WTC11 (cell line): Measurements from ENCODE around the gene AANAT. TPM values are rescaled to one million over a fixed set of nuclear protein-coding genes. Genes with fewer than 3 reads are reported as not detected.

Source experiments
- ATAC-seq: fragments of 200-7000 bp; cut with Tn5 transposase; 2 replicates; pipeline ENCODE4 v1.10.0; 2021; ENCODE audit warnings: mild to moderate bottlenecking, moderate library complexity
- CTCF ChIA-PET: fragments of 300-600 bp; sonication (Branson Sonifier 250); formaldehyde crosslinking; loops from one replicate; lab custom pipeline; 2021; ENCODE audit warnings: antibody characterized with exemption; lab: Charles Lee
- POLR2A ChIA-PET: fragments of 350-600 bp; sonication (Branson Sonifier 250); formaldehyde crosslinking; loops from one replicate; lab custom pipeline; 2021; ENCODE audit warnings: antibody characterized with exemption; lab: Charles Lee
- DNase-seq: peaks from one replicate; pipeline ENCODE4 v3.0.0; 2021; ENCODE audit warnings: low spot score
- H3K27ac Mint-ChIP-seq: 2 replicates; pipeline ENCODE4 v1.8.0; 2021; ENCODE audit warnings: mixed read lengths
- H3K27me3 Mint-ChIP-seq: 2 replicates; pipeline ENCODE4 v1.8.0; 2021; ENCODE audit warnings: low read depth, mild to moderate bottlenecking, moderate library complexity, mixed read lengths
- H3K36me3 Mint-ChIP-seq: 2 replicates; pipeline ENCODE4 v1.8.0; 2021; ENCODE audit warnings: mixed read lengths
- H3K4me1 Mint-ChIP-seq: 2 replicates; pipeline ENCODE4 v1.8.0; 2022; ENCODE audit warnings: mixed read lengths
- H3K4me3 Mint-ChIP-seq: 2 replicates; pipeline ENCODE4 v1.8.0; 2021; ENCODE audit warnings: mild to moderate bottlenecking, moderate library complexity, mixed read lengths
- H3K9me3 Mint-ChIP-seq: 2 replicates; pipeline ENCODE4 v1.8.0; 2021; ENCODE audit warnings: mixed read lengths
- CREB1 ChIP-seq: sonication (generic); formaldehyde crosslinking; IDR thresholded peaks from 2 replicates; pipeline ENCODE4 v1.8.0; 2023; ENCODE audit warnings: mild to moderate bottlenecking, missing genetic modification reagents
- E2F1 ChIP-seq: sonication (generic); formaldehyde crosslinking; IDR thresholded peaks from 2 replicates; pipeline ENCODE4 v1.8.0; 2022; ENCODE audit warnings: mild to moderate bottlenecking, missing genetic modification reagents
- JUN ChIP-seq: sonication (generic); formaldehyde crosslinking; IDR thresholded peaks from 2 replicates; pipeline ENCODE4 v1.8.0; 2023; ENCODE audit warnings: mild to moderate bottlenecking, missing genetic modification reagents
- PRRX2 ChIP-seq: fragments of 250-450 bp; sonication (Bioruptor Pico); IDR thresholded peaks from 2 replicates; pipeline ENCODE4 v1.8.0; 2021; ENCODE audit warnings: mild to moderate bottlenecking
- SOX15 ChIP-seq: fragments of 250-450 bp; sonication (Bioruptor Pico); IDR thresholded peaks from 2 replicates; pipeline ENCODE4 v1.9.0; 2021; ENCODE audit warnings: mild to moderate bottlenecking
- TCF7 ChIP-seq: sonication (generic); formaldehyde crosslinking; IDR thresholded peaks from 2 replicates; pipeline ENCODE4 v1.8.0; 2022; ENCODE audit warnings: mild to moderate bottlenecking, low read depth, missing genetic modification reagents, moderate library complexity
- TP53 ChIP-seq: sonication (generic); formaldehyde crosslinking; IDR thresholded peaks from 2 replicates; pipeline ENCODE4 v1.8.1; 2023; ENCODE audit warnings: mild to moderate bottlenecking, missing genetic modification reagents
- ZNF219 ChIP-seq: sonication (generic); formaldehyde crosslinking; IDR thresholded peaks from 2 replicates; pipeline ENCODE4 v1.8.0; 2023; ENCODE audit warnings: missing genetic modification reagents, mild to moderate bottlenecking, borderline replicate concordance
- ZNF532 ChIP-seq: fragments of 250-450 bp; sonication (Bioruptor Pico); IDR thresholded peaks from 2 replicates; pipeline ENCODE4 v1.9.0; 2021; ENCODE audit warnings: mild to moderate bottlenecking, borderline replicate concordance
- total RNA-seq: library from RNA; stranded (reverse); gene quantifications from 3 replicates; pipeline ENCODE4 v1.2.3, GENCODE V29; 2021
- TF ChIP-seq, protein P1 (sequence below): fragments of 250-450 bp; sonication (Bioruptor Pico); IDR thresholded peaks from 2 replicates; pipeline ENCODE4 v1.9.0; 2021; ENCODE audit warnings: mild to moderate bottlenecking
- TF ChIP-seq, protein P2 (sequence below): fragments of 250-450 bp; sonication (Bioruptor Pico); IDR thresholded peaks from 2 replicates; pipeline ENCODE4 v2.1.2; 2022; ENCODE audit warnings: mild to moderate bottlenecking, moderate library complexity
- TF ChIP-seq, protein P3 (sequence below): fragments of 250-450 bp; sonication (Bioruptor Pico); IDR thresholded peaks from 2 replicates; pipeline ENCODE4 v1.8.0; 2021; ENCODE audit warnings: mild to moderate bottlenecking
- TF ChIP-seq, protein P4 (sequence below): sonication (generic); formaldehyde crosslinking; IDR thresholded peaks from 2 replicates; pipeline ENCODE4 v1.8.1; 2023; ENCODE audit warnings: mild to moderate bottlenecking, missing genetic modification reagents, moderate library complexity
- TF ChIP-seq, protein P5 (sequence below): sonication (generic); formaldehyde crosslinking; IDR thresholded peaks from 2 replicates; pipeline ENCODE4 v1.8.1; 2023; ENCODE audit warnings: mild to moderate bottlenecking, moderate library complexity, missing genetic modification reagents
- TF ChIP-seq, protein P6 (sequence below): sonication (generic); formaldehyde crosslinking; IDR thresholded peaks from 2 replicates; pipeline ENCODE4 v1.8.1; 2023; ENCODE audit warnings: mild to moderate bottlenecking, missing genetic modification reagents
- TF ChIP-seq, protein P7 (sequence below): fragments of 250-450 bp; sonication (Bioruptor Pico); IDR thresholded peaks from 2 replicates; pipeline ENCODE4 v1.9.0; 2021; ENCODE audit warnings: mild to moderate bottlenecking

The AANAT gene
- total RNA-seq, 1 experiment from 2014 or later, result 0.17 TPM

DNA sequence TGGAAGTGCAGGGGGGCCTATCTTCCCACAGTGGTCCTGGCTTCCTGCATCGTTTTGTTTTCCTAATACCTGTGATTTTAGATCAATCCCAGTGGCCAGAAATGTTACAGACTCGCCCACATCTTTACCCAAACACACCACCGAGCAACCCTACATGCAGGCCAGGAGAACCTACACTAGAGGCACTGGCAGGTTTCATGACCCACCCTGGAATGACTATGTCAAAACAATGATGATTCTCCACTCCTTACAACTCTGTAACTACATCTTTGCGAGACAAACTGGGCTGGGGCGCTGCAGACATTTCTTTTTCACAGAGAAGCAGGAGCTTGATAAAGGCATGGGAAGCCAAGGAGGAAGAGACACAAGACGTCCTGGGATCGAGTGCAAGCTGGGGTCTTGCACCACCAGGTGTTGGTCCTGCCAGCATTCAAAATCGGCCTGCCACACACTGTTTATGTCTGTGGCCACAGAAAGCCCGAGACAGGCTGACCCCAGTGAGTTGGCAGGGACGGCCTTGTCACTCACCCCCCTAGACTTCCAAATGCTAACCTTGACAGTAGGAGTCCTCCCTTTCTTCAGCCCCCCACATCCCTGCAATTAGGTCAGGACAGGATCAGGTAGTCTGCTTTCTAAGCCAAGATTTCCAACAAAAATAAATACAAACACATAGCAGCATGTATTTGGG is 46.9 kb upstream of the AANAT start:
- DNase-seq, result no peak
- POLR2A ChIA-PET, result interaction anchor here (0.6 kb wide), 1 partner anchor 76 kb away, joined by 4 read pairs; no protein-coding TSS in a partner anchor
- Mint-ChIP-seq H3K4me3 (no peak overlapping the region), H3K27me3 (no peaks in the 10 kb centered on the region), H3K27ac (peak overlapping the region; percentile 69), H3K4me1 (peaks cover 42% of the 10 kb centered on the region), H3K36me3 (peaks cover 15% of the 10 kb centered on the region), H3K9me3 (peaks cover 3% of the 10 kb centered on the region)
- no peak for ATAC-seq
- TF ChIP-seq, protein P1, sequence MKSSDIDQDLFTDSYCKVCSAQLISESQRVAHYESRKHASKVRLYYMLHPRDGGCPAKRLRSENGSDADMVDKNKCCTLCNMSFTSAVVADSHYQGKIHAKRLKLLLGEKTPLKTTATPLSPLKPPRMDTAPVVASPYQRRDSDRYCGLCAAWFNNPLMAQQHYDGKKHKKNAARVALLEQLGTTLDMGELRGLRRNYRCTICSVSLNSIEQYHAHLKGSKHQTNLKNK, result no peak
- TF ChIP-seq, protein P2, sequence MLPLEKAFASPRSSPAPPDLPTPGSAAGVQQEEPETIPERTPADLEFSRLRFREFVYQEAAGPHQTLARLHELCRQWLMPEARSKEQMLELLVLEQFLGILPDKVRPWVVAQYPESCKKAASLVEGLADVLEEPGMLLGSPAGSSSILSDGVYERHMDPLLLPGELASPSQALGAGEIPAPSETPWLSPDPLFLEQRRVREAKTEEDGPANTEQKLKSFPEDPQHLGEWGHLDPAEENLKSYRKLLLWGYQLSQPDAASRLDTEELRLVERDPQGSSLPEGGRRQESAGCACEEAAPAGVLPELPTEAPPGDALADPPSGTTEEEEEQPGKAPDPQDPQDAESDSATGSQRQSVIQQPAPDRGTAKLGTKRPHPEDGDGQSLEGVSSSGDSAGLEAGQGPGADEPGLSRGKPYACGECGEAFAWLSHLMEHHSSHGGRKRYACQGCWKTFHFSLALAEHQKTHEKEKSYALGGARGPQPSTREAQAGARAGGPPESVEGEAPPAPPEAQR (CRISPR knock-in tag), result no peak
- no peak for TF ChIP-seq SOX15 (CRISPR knock-in tag)
- no peak for TF ChIP-seq TCF7 (CRISPR knock-in tag)
- CTCF ChIA-PET, result interaction anchor here (0.7 to 1.4 kb wide), 6 partner anchors 9 to 102 kb away, joined by 3 to 10 read pairs (median 4); no protein-coding TSS in a partner anchor

GRCh38 chr17:76421044-76421407 is 46.4 kb upstream of the AANAT start:
- peaks cover 42% of the 10 kb centered on the region for H3K4me1 Mint-ChIP-seq
- peaks cover 4% of the 10 kb centered on the region for H3K9me3 Mint-ChIP-seq
- ChIA-PET CTCF (interaction anchor here (0.7 to 1.4 kb wide), 5 partner anchors 10 to 102 kb away, joined by 3 to 10 read pairs (median 4); no protein-coding TSS in a partner anchor), POLR2A (interaction anchor here (0.6 kb wide), 1 partner anchor 76 kb away, joined by 4 read pairs; no protein-coding TSS in a partner anchor)
- DNase-seq (no peak), ATAC-seq (peak; percentile 58)
- peak overlapping the region; percentile 69 for H3K27ac Mint-ChIP-seq
- H3K4me3 Mint-ChIP-seq, result no peak overlapping the region
- H3K27me3 Mint-ChIP-seq, result no peaks in the 10 kb centered on the region
- H3K36me3 Mint-ChIP-seq, result peaks cover 18% of the 10 kb centered on the region
- TF ChIP-seq PRRX2, result no peak
- TF ChIP-seq, protein P3, sequence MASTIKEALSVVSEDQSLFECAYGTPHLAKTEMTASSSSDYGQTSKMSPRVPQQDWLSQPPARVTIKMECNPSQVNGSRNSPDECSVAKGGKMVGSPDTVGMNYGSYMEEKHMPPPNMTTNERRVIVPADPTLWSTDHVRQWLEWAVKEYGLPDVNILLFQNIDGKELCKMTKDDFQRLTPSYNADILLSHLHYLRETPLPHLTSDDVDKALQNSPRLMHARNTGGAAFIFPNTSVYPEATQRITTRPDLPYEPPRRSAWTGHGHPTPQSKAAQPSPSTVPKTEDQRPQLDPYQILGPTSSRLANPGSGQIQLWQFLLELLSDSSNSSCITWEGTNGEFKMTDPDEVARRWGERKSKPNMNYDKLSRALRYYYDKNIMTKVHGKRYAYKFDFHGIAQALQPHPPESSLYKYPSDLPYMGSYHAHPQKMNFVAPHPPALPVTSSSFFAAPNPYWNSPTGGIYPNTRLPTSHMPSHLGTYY, result no peak
- no peak for TF ChIP-seq ZNF532 (CRISPR knock-in tag)
- TF ChIP-seq, protein P1, result no peak
- TF ChIP-seq, protein P4, sequence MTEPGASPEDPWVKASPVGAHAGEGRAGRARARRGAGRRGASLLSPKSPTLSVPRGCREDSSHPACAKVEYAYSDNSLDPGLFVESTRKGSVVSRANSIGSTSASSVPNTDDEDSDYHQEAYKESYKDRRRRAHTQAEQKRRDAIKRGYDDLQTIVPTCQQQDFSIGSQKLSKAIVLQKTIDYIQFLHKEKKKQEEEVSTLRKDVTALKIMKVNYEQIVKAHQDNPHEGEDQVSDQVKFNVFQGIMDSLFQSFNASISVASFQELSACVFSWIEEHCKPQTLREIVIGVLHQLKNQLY (CRISPR knock-in tag), result no peak
- TF ChIP-seq CREB1 (CRISPR knock-in tag), result no peak
- no peak for TF ChIP-seq TP53
- TF ChIP-seq, protein P5, sequence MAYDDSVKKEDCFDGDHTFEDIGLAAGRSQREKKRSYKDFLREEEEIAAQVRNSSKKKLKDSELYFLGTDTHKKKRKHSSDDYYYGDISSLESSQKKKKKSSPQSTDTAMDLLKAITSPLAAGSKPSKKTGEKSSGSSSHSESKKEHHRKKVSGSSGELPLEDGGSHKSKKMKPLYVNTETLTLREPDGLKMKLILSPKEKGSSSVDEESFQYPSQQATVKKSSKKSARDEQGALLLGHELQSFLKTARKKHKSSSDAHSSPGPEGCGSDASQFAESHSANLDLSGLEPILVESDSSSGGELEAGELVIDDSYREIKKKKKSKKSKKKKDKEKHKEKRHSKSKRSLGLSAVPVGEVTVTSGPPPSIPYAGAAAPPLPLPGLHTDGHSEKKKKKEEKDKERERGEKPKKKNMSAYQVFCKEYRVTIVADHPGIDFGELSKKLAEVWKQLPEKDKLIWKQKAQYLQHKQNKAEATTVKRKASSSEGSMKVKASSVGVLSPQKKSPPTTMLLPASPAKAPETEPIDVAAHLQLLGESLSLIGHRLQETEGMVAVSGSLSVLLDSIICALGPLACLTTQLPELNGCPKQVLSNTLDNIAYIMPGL (CRISPR knock-in tag), result no peak
- TF ChIP-seq JUN (CRISPR knock-in tag), result no peak
- TF ChIP-seq E2F1 (CRISPR knock-in tag), result no peak
- TF ChIP-seq, protein P6, sequence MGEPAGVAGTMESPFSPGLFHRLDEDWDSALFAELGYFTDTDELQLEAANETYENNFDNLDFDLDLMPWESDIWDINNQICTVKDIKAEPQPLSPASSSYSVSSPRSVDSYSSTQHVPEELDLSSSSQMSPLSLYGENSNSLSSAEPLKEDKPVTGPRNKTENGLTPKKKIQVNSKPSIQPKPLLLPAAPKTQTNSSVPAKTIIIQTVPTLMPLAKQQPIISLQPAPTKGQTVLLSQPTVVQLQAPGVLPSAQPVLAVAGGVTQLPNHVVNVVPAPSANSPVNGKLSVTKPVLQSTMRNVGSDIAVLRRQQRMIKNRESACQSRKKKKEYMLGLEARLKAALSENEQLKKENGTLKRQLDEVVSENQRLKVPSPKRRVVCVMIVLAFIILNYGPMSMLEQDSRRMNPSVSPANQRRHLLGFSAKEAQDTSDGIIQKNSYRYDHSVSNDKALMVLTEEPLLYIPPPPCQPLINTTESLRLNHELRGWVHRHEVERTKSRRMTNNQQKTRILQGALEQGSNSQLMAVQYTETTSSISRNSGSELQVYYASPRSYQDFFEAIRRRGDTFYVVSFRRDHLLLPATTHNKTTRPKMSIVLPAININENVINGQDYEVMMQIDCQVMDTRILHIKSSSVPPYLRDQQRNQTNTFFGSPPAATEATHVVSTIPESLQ, result no peak
- TF ChIP-seq, protein P7, sequence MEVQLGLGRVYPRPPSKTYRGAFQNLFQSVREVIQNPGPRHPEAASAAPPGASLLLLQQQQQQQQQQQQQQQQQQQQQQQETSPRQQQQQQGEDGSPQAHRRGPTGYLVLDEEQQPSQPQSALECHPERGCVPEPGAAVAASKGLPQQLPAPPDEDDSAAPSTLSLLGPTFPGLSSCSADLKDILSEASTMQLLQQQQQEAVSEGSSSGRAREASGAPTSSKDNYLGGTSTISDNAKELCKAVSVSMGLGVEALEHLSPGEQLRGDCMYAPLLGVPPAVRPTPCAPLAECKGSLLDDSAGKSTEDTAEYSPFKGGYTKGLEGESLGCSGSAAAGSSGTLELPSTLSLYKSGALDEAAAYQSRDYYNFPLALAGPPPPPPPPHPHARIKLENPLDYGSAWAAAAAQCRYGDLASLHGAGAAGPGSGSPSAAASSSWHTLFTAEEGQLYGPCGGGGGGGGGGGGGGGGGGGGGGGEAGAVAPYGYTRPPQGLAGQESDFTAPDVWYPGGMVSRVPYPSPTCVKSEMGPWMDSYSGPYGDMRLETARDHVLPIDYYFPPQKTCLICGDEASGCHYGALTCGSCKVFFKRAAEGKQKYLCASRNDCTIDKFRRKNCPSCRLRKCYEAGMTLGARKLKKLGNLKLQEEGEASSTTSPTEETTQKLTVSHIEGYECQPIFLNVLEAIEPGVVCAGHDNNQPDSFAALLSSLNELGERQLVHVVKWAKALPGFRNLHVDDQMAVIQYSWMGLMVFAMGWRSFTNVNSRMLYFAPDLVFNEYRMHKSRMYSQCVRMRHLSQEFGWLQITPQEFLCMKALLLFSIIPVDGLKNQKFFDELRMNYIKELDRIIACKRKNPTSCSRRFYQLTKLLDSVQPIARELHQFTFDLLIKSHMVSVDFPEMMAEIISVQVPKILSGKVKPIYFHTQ (CRISPR knock-in tag), result no peak
- TF ChIP-seq ZNF219 (CRISPR knock-in tag), result no peak
